Adrenal gland (tissue), 5 donors: ENCODE results near the gene SAP30BP.

Experiments
- POLR2A ChIP-seq, 2 donors: fragments of 450-650 bp; IDR thresholded peaks; one replicate each; pipeline ENCODE4 v1.6.1; 2017; ENCODE audit warnings: antibody characterized with exemption in 2 of 2, mild to moderate bottlenecking in 2 of 2, moderate library complexity in 1 of 2
- TF ChIP-seq, protein P1 (sequence below), 6 experiments: fragments of 450-650 bp in 4 of 6; fragments of 200-600 bp in 2 of 6; sonication (generic) in 1 of 6; IDR thresholded peaks; 1 replicate in 5 of 6; 2 replicates in 1 of 6; pipeline versions ENCODE4 v1.5.1 to v1.8.0; 2016 to 2021; ENCODE audit warnings: antibody characterized with exemption in 6 of 6, mild to moderate bottlenecking in 2 of 6, moderate library complexity in 1 of 6
- donor health status: DM: no; HTN: no; CAD: no.

DNA sequence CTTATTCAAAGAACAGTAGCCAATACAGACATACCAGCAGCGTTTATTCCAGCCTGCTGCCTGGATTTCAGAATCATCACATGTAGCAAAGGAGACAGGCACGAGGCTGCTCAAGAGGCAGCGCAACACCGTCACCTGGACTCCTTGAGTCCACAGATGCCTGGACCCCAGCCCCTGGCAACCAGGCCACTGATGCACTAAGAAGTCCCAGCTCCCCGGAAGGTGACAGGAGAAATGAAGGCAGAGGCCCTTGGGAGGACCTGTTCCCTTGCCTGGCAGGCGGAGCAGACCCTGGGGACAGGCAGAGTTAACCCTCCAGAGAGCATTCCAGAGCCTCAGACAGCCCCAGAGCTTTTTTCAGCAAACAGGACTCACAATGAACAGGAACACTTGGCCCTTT lies 17.5 kb upstream of the SAP30BP start:
- TF ChIP-seq POLR2A (IDR thresholded peaks at IDR 0.05), result no peak
- TF ChIP-seq, protein P1, sequence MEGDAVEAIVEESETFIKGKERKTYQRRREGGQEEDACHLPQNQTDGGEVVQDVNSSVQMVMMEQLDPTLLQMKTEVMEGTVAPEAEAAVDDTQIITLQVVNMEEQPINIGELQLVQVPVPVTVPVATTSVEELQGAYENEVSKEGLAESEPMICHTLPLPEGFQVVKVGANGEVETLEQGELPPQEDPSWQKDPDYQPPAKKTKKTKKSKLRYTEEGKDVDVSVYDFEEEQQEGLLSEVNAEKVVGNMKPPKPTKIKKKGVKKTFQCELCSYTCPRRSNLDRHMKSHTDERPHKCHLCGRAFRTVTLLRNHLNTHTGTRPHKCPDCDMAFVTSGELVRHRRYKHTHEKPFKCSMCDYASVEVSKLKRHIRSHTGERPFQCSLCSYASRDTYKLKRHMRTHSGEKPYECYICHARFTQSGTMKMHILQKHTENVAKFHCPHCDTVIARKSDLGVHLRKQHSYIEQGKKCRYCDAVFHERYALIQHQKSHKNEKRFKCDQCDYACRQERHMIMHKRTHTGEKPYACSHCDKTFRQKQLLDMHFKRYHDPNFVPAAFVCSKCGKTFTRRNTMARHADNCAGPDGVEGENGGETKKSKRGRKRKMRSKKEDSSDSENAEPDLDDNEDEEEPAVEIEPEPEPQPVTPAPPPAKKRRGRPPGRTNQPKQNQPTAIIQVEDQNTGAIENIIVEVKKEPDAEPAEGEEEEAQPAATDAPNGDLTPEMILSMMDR (IDR thresholded peaks at IDR 0.05), result no peak
